SK-N-SH treated with all-trans-retinoic acid at 6 μM for 48 hours (cell line): ENCODE data around the gene CACNA1B.

Experiments used
- ATAC-seq: fragments of 200-7000 bp; cut with Tn5 transposase; 3 replicates; pipeline ENCODE4 v1.9.1; 2020; ENCODE audit warnings: mild to moderate bottlenecking, moderate library complexity
- ARNTL ChIP-seq: fragments of 450-650 bp; formaldehyde crosslinking; IDR thresholded peaks from 2 replicates; pipeline ENCODE4 v1.5.0; 2020; ENCODE audit warnings: low read depth, mild to moderate bottlenecking, moderate library complexity, borderline replicate concordance
- BACH2 ChIP-seq: fragments of 250-450 bp; sonication (Bioruptor Pico); IDR thresholded peaks from 2 replicates; pipeline ENCODE4 v1.9.0; 2021; ENCODE audit warnings: mild to moderate bottlenecking, borderline replicate concordance
- CSDC2 ChIP-seq: fragments of 250-450 bp; sonication (Bioruptor Pico); IDR thresholded peaks from 2 replicates; pipeline ENCODE4 v1.5.0; 2020; ENCODE audit warnings: mild to moderate bottlenecking, moderate library complexity
- GLIS3 ChIP-seq: fragments of 250-450 bp; sonication (Bioruptor Pico); IDR thresholded peaks from 2 replicates; pipeline ENCODE4 v1.5.0; 2020; ENCODE audit warnings: mild to moderate bottlenecking, moderate library complexity
- ISL1 ChIP-seq: fragments of 250-450 bp; sonication (Bioruptor Pico); IDR thresholded peaks from 2 replicates; pipeline ENCODE4 v2.1.2; 2022; ENCODE audit warnings: mild to moderate bottlenecking, moderate library complexity
- PPARA ChIP-seq: fragments of 250-450 bp; sonication (Bioruptor Pico); IDR thresholded peaks from 2 replicates; pipeline ENCODE4 v1.5.0; 2020; ENCODE audit warnings: mild to moderate bottlenecking, borderline replicate concordance
- RARB ChIP-seq: fragments of 250-450 bp; sonication (Bioruptor Pico); IDR thresholded peaks from 2 replicates; pipeline ENCODE4 v1.8.0; 2021; ENCODE audit warnings: mild to moderate bottlenecking, moderate library complexity
- SNAI2 ChIP-seq: fragments of 250-450 bp; sonication (Bioruptor Pico); IDR thresholded peaks from 2 replicates; pipeline ENCODE4 v1.5.0; 2020; ENCODE audit warnings: mild to moderate bottlenecking, moderate library complexity
- TCF4 ChIP-seq: fragments of 250-450 bp; sonication (Bioruptor Pico); IDR thresholded peaks from 2 replicates; pipeline ENCODE4 v1.8.0; 2021; ENCODE audit warnings: mild to moderate bottlenecking, moderate library complexity, borderline replicate concordance
- TOX ChIP-seq: fragments of 250-450 bp; sonication (Bioruptor Pico); IDR thresholded peaks from 2 replicates; pipeline ENCODE4 v1.8.0; 2021; ENCODE audit warnings: mild to moderate bottlenecking, moderate library complexity, borderline replicate concordance
- ZFP3 ChIP-seq: fragments of 250-450 bp; sonication (Bioruptor Pico); IDR thresholded peaks from 2 replicates; pipeline ENCODE4 v1.5.0; 2020; ENCODE audit warnings: mild to moderate bottlenecking, moderate library complexity
- ZNF70 ChIP-seq: fragments of 450-650 bp; formaldehyde crosslinking; IDR thresholded peaks from 2 replicates; pipeline ENCODE4 v1.5.0; 2020; ENCODE audit warnings: mild to moderate bottlenecking, moderate library complexity
- ZNF8 ChIP-seq: fragments of 450-650 bp; formaldehyde crosslinking; IDR thresholded peaks from 2 replicates; pipeline ENCODE4 v1.5.0; 2020; ENCODE audit warnings: mild to moderate bottlenecking, moderate library complexity
- TF ChIP-seq, protein P1 (sequence below): fragments of 250-450 bp; sonication (Bioruptor Pico); IDR thresholded peaks from 2 replicates; pipeline ENCODE4 v1.5.1; 2020; ENCODE audit warnings: low read depth, mild to moderate bottlenecking, moderate library complexity
- TF ChIP-seq, protein P2 (sequence below): fragments of 250-450 bp; sonication (Bioruptor Pico); IDR thresholded peaks from 2 replicates; pipeline ENCODE4 v1.5.0; 2020; ENCODE audit warnings: mild to moderate bottlenecking, moderate library complexity
- TF ChIP-seq, protein P3 (sequence below): fragments of 250-450 bp; sonication (Bioruptor Pico); IDR thresholded peaks from 2 replicates; pipeline ENCODE4 v1.5.1; 2021; ENCODE audit warnings: mild to moderate bottlenecking, moderate library complexity
- TF ChIP-seq, protein P4 (sequence below): fragments of 250-450 bp; sonication (Bioruptor Pico); IDR thresholded peaks from 2 replicates; pipeline ENCODE4 v1.8.0; 2020; ENCODE audit warnings: mild to moderate bottlenecking, moderate library complexity, borderline replicate concordance

The CACNA1B gene

DNA sequence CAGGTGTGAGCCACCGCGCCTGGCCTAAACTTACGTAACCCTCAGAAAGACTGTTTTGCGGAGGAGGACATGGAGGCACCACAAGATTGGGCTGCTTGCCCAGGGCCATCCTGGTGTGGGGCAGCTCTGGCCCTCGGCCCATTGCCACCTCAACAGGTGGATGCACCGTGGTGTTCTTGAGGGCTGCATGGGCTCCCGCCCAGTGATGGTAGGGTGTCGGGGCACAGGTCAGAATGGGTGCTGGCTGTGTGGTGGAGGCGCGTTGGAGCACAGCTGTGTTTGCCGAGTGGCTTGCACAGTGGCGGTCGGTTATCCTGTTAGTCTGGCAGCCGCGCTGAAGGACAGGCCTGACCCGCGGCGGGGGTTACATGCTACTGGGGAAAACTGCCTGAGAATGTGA is 196.9 kb downstream of the CACNA1B start (continued):
- TF ChIP-seq RARB (no peak), GLIS3 (no peak)

DNA sequence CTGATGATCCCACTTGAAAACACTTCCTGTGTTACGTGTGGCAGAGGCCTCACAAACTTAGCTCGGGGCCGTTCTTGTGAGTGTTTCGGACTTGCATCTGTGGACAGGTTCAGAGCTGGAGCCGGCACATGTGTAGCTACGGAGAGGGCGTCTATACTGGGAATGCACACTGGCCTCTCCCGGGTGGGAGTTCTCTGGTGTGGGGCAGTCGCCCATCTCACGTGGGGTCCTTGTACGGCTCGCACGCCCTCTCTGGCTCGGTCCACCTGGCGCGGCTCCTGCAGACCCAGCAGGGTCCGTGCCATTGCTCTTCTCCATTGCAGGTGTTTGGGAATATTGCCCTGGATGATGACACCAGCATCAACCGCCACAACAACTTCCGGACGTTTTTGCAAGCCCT is 197.9 kb downstream of the CACNA1B start:
- TF ChIP-seq, protein P1, sequence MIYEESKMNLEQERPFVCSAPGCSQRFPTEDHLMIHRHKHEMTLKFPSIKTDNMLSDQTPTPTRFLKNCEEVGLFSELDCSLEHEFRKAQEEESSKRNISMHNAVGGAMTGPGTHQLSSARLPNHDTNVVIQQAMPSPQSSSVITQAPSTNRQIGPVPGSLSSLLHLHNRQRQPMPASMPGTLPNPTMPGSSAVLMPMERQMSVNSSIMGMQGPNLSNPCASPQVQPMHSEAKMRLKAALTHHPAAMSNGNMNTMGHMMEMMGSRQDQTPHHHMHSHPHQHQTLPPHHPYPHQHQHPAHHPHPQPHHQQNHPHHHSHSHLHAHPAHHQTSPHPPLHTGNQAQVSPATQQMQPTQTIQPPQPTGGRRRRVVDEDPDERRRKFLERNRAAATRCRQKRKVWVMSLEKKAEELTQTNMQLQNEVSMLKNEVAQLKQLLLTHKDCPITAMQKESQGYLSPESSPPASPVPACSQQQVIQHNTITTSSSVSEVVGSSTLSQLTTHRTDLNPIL (CRISPR knock-in tag), result no peak
- TF ChIP-seq, protein P2, sequence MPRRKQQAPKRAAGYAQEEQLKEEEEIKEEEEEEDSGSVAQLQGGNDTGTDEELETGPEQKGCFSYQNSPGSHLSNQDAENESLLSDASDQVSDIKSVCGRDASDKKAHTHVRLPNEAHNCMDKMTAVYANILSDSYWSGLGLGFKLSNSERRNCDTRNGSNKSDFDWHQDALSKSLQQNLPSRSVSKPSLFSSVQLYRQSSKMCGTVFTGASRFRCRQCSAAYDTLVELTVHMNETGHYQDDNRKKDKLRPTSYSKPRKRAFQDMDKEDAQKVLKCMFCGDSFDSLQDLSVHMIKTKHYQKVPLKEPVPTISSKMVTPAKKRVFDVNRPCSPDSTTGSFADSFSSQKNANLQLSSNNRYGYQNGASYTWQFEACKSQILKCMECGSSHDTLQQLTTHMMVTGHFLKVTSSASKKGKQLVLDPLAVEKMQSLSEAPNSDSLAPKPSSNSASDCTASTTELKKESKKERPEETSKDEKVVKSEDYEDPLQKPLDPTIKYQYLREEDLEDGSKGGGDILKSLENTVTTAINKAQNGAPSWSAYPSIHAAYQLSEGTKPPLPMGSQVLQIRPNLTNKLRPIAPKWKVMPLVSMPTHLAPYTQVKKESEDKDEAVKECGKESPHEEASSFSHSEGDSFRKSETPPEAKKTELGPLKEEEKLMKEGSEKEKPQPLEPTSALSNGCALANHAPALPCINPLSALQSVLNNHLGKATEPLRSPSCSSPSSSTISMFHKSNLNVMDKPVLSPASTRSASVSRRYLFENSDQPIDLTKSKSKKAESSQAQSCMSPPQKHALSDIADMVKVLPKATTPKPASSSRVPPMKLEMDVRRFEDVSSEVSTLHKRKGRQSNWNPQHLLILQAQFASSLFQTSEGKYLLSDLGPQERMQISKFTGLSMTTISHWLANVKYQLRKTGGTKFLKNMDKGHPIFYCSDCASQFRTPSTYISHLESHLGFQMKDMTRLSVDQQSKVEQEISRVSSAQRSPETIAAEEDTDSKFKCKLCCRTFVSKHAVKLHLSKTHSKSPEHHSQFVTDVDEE (CRISPR knock-in tag), result no peak
- TF ChIP-seq ZNF70 (no peak), ISL1 (CRISPR knock-in tag) (no peak)
- no peak for ATAC-seq

DNA sequence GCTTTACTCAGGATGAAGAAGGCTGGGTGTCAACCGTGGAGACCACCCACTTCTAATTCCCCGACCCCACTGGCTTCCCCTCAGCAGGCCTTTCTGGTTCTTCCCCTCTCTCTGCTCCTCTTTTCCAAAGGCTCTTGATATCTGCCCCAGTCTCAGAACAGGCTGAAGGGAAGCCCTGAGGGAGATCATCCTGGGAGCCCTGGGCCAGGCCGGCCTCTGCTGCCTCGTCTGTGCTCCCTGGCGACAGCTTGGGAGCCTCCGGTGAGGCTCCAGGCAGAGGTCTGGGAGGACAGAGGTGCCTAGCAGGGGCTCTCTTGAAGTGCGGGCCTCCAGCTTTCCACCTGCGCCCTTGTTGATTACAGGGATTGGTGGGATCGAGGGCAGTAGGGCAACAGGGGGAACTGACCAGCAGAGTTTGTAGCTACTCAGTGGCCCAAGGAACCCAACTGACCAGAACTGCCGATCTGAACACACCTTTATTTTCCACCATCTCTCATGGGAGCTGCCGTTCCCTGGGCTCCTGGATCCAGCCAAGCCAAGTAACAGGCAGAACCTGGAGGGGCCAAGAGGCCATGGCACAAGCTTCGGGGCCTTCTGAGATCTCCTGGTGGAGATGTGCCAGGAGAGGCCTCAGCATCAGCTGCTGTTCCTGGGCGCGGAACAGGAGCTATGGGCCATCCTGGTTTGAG is 198.5 kb downstream of the CACNA1B start:
- no peak for ATAC-seq

DNA sequence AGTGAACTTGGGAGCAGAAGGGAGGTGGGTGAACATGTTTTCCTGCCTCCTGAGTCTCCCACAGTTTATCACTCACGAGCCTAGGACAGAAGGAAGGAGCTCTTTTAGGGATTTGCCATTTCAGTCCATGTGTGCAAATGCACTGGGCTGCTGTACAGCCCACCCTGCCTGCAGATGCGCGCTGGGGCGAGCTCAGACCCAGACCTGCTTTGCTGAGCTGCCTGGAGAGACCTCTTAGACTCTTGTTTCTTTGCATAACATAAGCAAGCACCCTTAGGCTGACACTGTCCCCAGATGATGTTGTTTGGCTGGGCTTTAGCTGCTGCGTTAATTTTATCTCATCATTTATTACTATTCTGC is 199.0 kb downstream of the CACNA1B start:
- no peak for ATAC-seq
- no peak for TF ChIP-seq ZFP3 (CRISPR knock-in tag)
- TF ChIP-seq ISL1 (CRISPR knock-in tag), result no peak
- no peak for TF ChIP-seq ZNF70
- no peak for TF ChIP-seq CSDC2 (CRISPR knock-in tag)
- TF ChIP-seq, protein P2 (CRISPR knock-in tag), result no peak
- TF ChIP-seq TOX (CRISPR knock-in tag), result no peak
- TF ChIP-seq SNAI2 (CRISPR knock-in tag), result no peak
- no peak for TF ChIP-seq TCF4 (CRISPR knock-in tag)
- TF ChIP-seq PPARA (CRISPR knock-in tag), result no peak
- TF ChIP-seq, protein P3, sequence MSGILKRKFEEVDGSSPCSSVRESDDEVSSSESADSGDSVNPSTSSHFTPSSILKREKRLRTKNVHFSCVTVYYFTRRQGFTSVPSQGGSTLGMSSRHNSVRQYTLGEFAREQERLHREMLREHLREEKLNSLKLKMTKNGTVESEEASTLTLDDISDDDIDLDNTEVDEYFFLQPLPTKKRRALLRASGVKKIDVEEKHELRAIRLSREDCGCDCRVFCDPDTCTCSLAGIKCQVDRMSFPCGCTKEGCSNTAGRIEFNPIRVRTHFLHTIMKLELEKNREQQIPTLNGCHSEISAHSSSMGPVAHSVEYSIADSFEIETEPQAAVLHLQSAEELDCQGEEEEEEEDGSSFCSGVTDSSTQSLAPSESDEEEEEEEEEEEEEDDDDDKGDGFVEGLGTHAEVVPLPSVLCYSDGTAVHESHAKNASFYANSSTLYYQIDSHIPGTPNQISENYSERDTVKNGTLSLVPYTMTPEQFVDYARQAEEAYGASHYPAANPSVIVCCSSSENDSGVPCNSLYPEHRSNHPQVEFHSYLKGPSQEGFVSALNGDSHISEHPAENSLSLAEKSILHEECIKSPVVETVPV, result no peak
- TF ChIP-seq, protein P4, sequence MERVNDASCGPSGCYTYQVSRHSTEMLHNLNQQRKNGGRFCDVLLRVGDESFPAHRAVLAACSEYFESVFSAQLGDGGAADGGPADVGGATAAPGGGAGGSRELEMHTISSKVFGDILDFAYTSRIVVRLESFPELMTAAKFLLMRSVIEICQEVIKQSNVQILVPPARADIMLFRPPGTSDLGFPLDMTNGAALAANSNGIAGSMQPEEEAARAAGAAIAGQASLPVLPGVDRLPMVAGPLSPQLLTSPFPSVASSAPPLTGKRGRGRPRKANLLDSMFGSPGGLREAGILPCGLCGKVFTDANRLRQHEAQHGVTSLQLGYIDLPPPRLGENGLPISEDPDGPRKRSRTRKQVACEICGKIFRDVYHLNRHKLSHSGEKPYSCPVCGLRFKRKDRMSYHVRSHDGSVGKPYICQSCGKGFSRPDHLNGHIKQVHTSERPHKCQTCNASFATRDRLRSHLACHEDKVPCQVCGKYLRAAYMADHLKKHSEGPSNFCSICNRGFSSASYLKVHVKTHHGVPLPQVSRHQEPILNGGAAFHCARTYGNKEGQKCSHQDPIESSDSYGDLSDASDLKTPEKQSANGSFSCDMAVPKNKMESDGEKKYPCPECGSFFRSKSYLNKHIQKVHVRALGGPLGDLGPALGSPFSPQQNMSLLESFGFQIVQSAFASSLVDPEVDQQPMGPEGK, result no peak
- TF ChIP-seq, all 23 proteins: peak for 0

More for the DNA sequence above, 198.5 kb downstream of the CACNA1B start:
- TF ChIP-seq, protein P3, result no peak
- no peak for TF ChIP-seq CSDC2 (CRISPR knock-in tag)
- TF ChIP-seq, protein P2 (CRISPR knock-in tag), result no peak
- TF ChIP-seq ISL1 (CRISPR knock-in tag), result no peak
- no peak for TF ChIP-seq TCF4 (CRISPR knock-in tag)
- no peak for TF ChIP-seq BACH2 (CRISPR knock-in tag)
- no peak for TF ChIP-seq ZNF70
- no peak for TF ChIP-seq RARB
- no peak for TF ChIP-seq ZNF8
- no peak for TF ChIP-seq TOX (CRISPR knock-in tag)
- TF ChIP-seq GLIS3, result no peak
- TF ChIP-seq ARNTL (CRISPR knock-in tag), result no peak
